ENCODE measurements around the gene PHLPP2.
"Not testable (repeated sequence)": the region's sequence is repeated elsewhere in the genome, so short reads cannot be mapped to it uniquely, and the experiment has no call there.

Gene PHLPP2

GRCh38 chr16:71623597-71623996 is 100.9 kb downstream of the PHLPP2 start:
- peak; percentile 59 for DNase-seq (ENCODE audit: low spot score)

GRCh38 chr16:71622088-71622487 is 102.4 kb downstream of the PHLPP2 start:
- DNase-seq (ENCODE audit: low spot score): no peak

- DNase-seq (ENCODE audit: low spot score): no peak
These were observed 106.1 kb downstream of the PHLPP2 start for GRCh38 chr16:71618429-71618828.

GRCh38 chr16:71614956-71615355 is 109.5 kb downstream of the PHLPP2 start:
- DNase-seq (ENCODE audit: low spot score): not testable (repeated sequence)

- peak; percentile 91 for DNase-seq (ENCODE audit: low spot score)
These were observed 113.3 kb downstream of the PHLPP2 start for GRCh38 chr16:71610936-71611871.

GRCh38 chr16:71610447-71610846 is 114.1 kb downstream of the PHLPP2 start:
- DNase-seq (ENCODE audit: low spot score): no peak

GRCh38 chr16:71609066-71609465 is 115.4 kb downstream of the PHLPP2 start:
- DNase-seq (ENCODE audit: low spot score): no peak

- DNase-seq (ENCODE audit: low spot score): no peak
These were observed 123.7 kb downstream of the PHLPP2 start for GRCh38 chr16:71600822-71601221.

- not testable (repeated sequence) for DNase-seq (ENCODE audit: low spot score)
These were observed 126.1 kb downstream of the PHLPP2 start for GRCh38 chr16:71598426-71598825.

- DNase-seq (ENCODE audit: low spot score): not testable (repeated sequence)
These were observed 129.1 kb downstream of the PHLPP2 start for GRCh38 chr16:71595340-71595826.

Measured in HuH-7 (cell line).